IMR-90 (cell line): ENCODE measurements around the gene RUFY4. TPM values are rescaled to one million over a fixed set of nuclear protein-coding genes. Genes with fewer than 3 reads are reported as not detected.
A peak's percentile ranks its signal among the peaks of the same experiment; 100 is the strongest.

Experiments
- ATAC-seq: fragments of 200-7000 bp; cut with Tn5 transposase; 2 replicates; pipeline ENCODE4 v1.9.1; 2020; ENCODE audit warnings: low read depth, mild to moderate bottlenecking, moderate library complexity
- BruUV-seq: library from RNA; stranded (reverse); fragments of 400-500 nt; replicated peaks from 2 replicates; lab custom pipeline; 2021; lab: Mats Ljungman, UMichigan
- CTCF ChIA-PET: fragments of 300-600 bp; formaldehyde crosslinking; extraction: SDS; loops from one replicate; lab custom pipeline; 2021; ENCODE audit warnings: antibody characterized with exemption; lab: Yijun Ruan, JAX
- POLR2A ChIA-PET: fragments of 300-600 bp; sonication (Branson Sonifier 250); formaldehyde crosslinking; loops from one replicate; lab custom pipeline; 2022; ENCODE audit warnings: antibody characterized with exemption; ENCODE audit not compliant: unreplicated experiment; lab: Charles Lee
- DNase-seq: peaks from one replicate; pipeline ENCODE4 v3.0.0; 2013
- H2AFZ ChIP-seq: replicated peaks from 2 replicates; pipeline ENCODE3; 2013; ENCODE audit warnings: low read length, mild to moderate bottlenecking; ENCODE audit not compliant: poor library complexity
- H2AK5ac ChIP-seq: 2 replicates; pipeline ENCODE4 v1.6.1; 2013; ENCODE audit warnings: low read depth, low read length, inconsistent platforms
- H2AK9ac ChIP-seq: replicated peaks from 2 replicates; pipeline ENCODE3; 2013; ENCODE audit warnings: mild to moderate bottlenecking, low read depth, low read length, moderate library complexity; ENCODE audit not compliant: poor library complexity
- H2BK120ac ChIP-seq: 2 replicates; pipeline ENCODE4 v1.6.1; 2013; ENCODE audit warnings: low read depth, low read length, inconsistent platforms
- H2BK15ac ChIP-seq: 3 replicates; pipeline ENCODE4 v1.6.1; 2013; ENCODE audit warnings: low read depth, low read length, inconsistent platforms
- H2BK20ac ChIP-seq: 2 replicates; pipeline ENCODE4 v1.6.1; 2013; ENCODE audit warnings: low read depth, mild to moderate bottlenecking, inconsistent platforms, low read length, moderate library complexity
- H2BK5ac ChIP-seq: 2 replicates; pipeline ENCODE4 v1.6.1; 2013; ENCODE audit warnings: mild to moderate bottlenecking, low read depth, low read length, inconsistent platforms; ENCODE audit not compliant: poor library complexity, severe bottlenecking
- H3K14ac ChIP-seq: replicated peaks from 2 replicates; pipeline ENCODE4 v1.6.1; 2013; ENCODE audit warnings: low read depth, low read length, inconsistent platforms
- H3K18ac ChIP-seq: 2 replicates; pipeline ENCODE4 v1.6.1; 2013; ENCODE audit warnings: low read depth, low read length, control low read depth
- H3K23ac ChIP-seq: 2 replicates; pipeline ENCODE4 v1.6.1; 2013; ENCODE audit warnings: low read depth, low read length, inconsistent platforms
- H3K27ac ChIP-seq: 2 replicates; pipeline ENCODE4 v1.5.1; 2013; ENCODE audit warnings: mild to moderate bottlenecking, control low read depth, low read length; ENCODE audit not compliant: insufficient read depth
- H3K27me3 ChIP-seq: 2 replicates; pipeline ENCODE4 v1.6.1; 2013; ENCODE audit warnings: low read length; ENCODE audit not compliant: control insufficient read depth, insufficient read depth
- H3K36me3 ChIP-seq: 2 replicates; pipeline ENCODE4 v1.6.1; 2013; ENCODE audit warnings: low read length, mixed read lengths; ENCODE audit not compliant: control insufficient read depth, insufficient read depth
- H3K4ac ChIP-seq: 2 replicates; pipeline ENCODE4 v1.6.1; 2013; ENCODE audit warnings: low read depth, low read length, inconsistent platforms
- H3K4me1 ChIP-seq: 2 replicates; pipeline ENCODE4 v1.6.1; 2013; ENCODE audit warnings: low read length, mixed read lengths; ENCODE audit not compliant: control insufficient read depth, insufficient read depth
- H3K4me2 ChIP-seq: 2 replicates; pipeline ENCODE4 v1.6.1; 2013; ENCODE audit warnings: low read depth, mild to moderate bottlenecking, control low read depth, low read length, moderate library complexity
- H3K4me3 ChIP-seq: 2 replicates; pipeline ENCODE4 v1.5.1; 2013; ENCODE audit warnings: low read depth, mild to moderate bottlenecking, control low read depth, low read length, moderate library complexity; ENCODE audit not compliant: insufficient read depth
- H3K56ac ChIP-seq: 2 replicates; pipeline ENCODE4 v1.6.1; 2013; ENCODE audit warnings: low read length, inconsistent platforms; ENCODE audit not compliant: insufficient read depth; ENCODE audit errors: extremely low read depth
- H3K79me1 ChIP-seq, 2 experiments: 2 replicates each; pipeline ENCODE4 v1.6.1; 2013; ENCODE audit warnings: low read length in 2 of 2, inconsistent platforms in 1 of 2, low read depth in 1 of 2
- H3K9ac ChIP-seq: 2 replicates; pipeline ENCODE4 v1.6.1; 2013; ENCODE audit warnings: low read depth, low read length, control low read depth
- H3K9me1 ChIP-seq: 2 replicates; pipeline ENCODE4 v1.6.1; 2013; ENCODE audit warnings: low read length, inconsistent platforms; ENCODE audit not compliant: insufficient read depth
- H3K9me3 ChIP-seq: 2 replicates; pipeline ENCODE4 v1.6.1; 2013; ENCODE audit warnings: low read length; ENCODE audit not compliant: control insufficient read depth, insufficient read depth
- H4K20me1 ChIP-seq: 2 replicates; pipeline ENCODE4 v1.6.1; 2013; ENCODE audit warnings: low read length, inconsistent platforms; ENCODE audit not compliant: insufficient read depth
- H4K5ac ChIP-seq: 2 replicates; pipeline ENCODE4 v1.6.1; 2013; ENCODE audit warnings: mild to moderate bottlenecking, low read depth, low read length, control low read depth
- H4K8ac ChIP-seq, 2 experiments: 2 replicates each; pipeline ENCODE4 v1.6.1; 2013; ENCODE audit warnings: low read depth in 2 of 2, low read length in 2 of 2, control low read depth in 1 of 2, inconsistent platforms in 1 of 2
- H4K91ac ChIP-seq: 2 replicates; pipeline ENCODE4 v1.6.1; 2013; ENCODE audit warnings: low read depth, low read length, inconsistent platforms; ENCODE audit not compliant: insufficient read depth
- BHLHE40 ChIP-seq: fragments of 150-350 bp; IDR thresholded peaks from 2 replicates; pipeline ENCODE4 v1.6.1; 2016; ENCODE audit warnings: mild to moderate bottlenecking, low read depth, low read length
- CHD1 ChIP-seq: IDR thresholded peaks from 2 replicates; pipeline ENCODE4 v1.6.1; 2012; ENCODE audit warnings: low read depth, low read length, improper control_type of control experiment
- CTCF ChIP-seq: conservative IDR thresholded peaks from 2 replicates; pipeline ENCODE4 v1.5.1; 2012; ENCODE audit warnings: mild to moderate bottlenecking, low read depth, low read length, improper control_type of control experiment
- ELK1 ChIP-seq: fragments of 150-350 bp; IDR thresholded peaks from 2 replicates; pipeline ENCODE4 v1.6.1; 2016; ENCODE audit warnings: low read depth, mild to moderate bottlenecking, low read length, moderate library complexity, borderline replicate concordance
- MXI1 ChIP-seq: IDR thresholded peaks from 2 replicates; pipeline ENCODE4 v1.6.1; 2012; ENCODE audit warnings: low read depth, mild to moderate bottlenecking, low read length, moderate library complexity, borderline replicate concordance
- NFE2L2 ChIP-seq: fragments of 150-350 bp; IDR thresholded peaks from 2 replicates; pipeline ENCODE4 v1.6.1; 2016; ENCODE audit warnings: low read depth, mild to moderate bottlenecking, low read length
- POLR2A ChIP-seq: IDR thresholded peaks from 2 replicates; pipeline ENCODE4 v1.6.1; 2012; ENCODE audit warnings: mild to moderate bottlenecking, low read depth, low read length
- RAD21 ChIP-seq: IDR thresholded peaks from 2 replicates; pipeline ENCODE4 v1.6.1; 2012; ENCODE audit warnings: low read length, improper control_type of control experiment
- RCOR1 ChIP-seq: IDR thresholded peaks from 2 replicates; pipeline ENCODE4 v1.6.1; 2012; ENCODE audit warnings: mild to moderate bottlenecking, low read length, improper control_type of control experiment; ENCODE audit not compliant: insufficient replicate concordance
- SMC3 ChIP-seq: fragments of 150-350 bp; IDR thresholded peaks from 2 replicates; pipeline ENCODE4 v1.6.1; 2016; ENCODE audit warnings: low read depth, mild to moderate bottlenecking, antibody characterized with exemption, low read length, moderate library complexity
- WGBS, 2 experiments: methylation state at CpG; one replicate each; pipeline versions ENCODE4 v1.1.5 to v1.1.7; 2013; ENCODE audit warnings: missing lambda C conversion rate in 2 of 2; ENCODE audit not compliant: insufficient read length in 1 of 2; ENCODE audit errors: extremely low coverage in 2 of 2; 5-methylcytosine and 5-hydroxymethylcytosine counted together
- dilution Hi-C: fragments of 300-500 bp; cut with HindIII; formaldehyde crosslinking; loops from one replicate; pipeline ENCODE4 v1.14.3; 2018; ENCODE audit warnings: low sequenced_read_pairs; ENCODE audit not compliant: unreplicated experiment
- in situ Hi-C: fragments of 300-500 bp; cut with MboI; formaldehyde crosslinking; loops from 3 replicates; pipeline ENCODE4 v1.14.3; 2019; ENCODE audit warnings: low sequenced_read_pairs, inconsistent platforms, mixed read lengths
- intact Hi-C: fragments of 100-400 bp; cut with micrococcal nuclease; formaldehyde crosslinking; loops from 2 replicates; pipeline ENCODE4 v1.10.0; 2022
- polyA plus RNA-seq, 3 experiments: library from polyadenylated mRNA; depleted of rRNA; stranded (reverse); fragments of >200 nt; gene quantifications; 2 replicates each; pipeline ENCODE4 v1.2.3, GENCODE V29; 2012; ENCODE audit warnings: low replicate concordance in 1 of 3
- total RNA-seq: library from RNA; depleted of rRNA; stranded (reverse); fragments of >200 nt; gene quantifications from 2 replicates; pipeline ENCODE4 v1.2.3, GENCODE V29; 2012

Gene RUFY4
- total and polyA plus RNA-seq, 2 of the 4 experiments (the other 2 are of a cell fraction) = not detected

- Histone ChIP-seq H2BK20ac (no peak overlapping the region), H3K18ac (no peak overlapping the region), H2BK5ac (no peak overlapping the region), H3K9ac (no peak overlapping the region), H3K14ac (no peak overlapping the region), H3K4me1 (no peaks in the 10 kb centered on the region), H3K27me3 (peaks cover 56% of the 10 kb centered on the region), H3K56ac (no peak overlapping the region), H2BK120ac (no peak overlapping the region), H4K20me1 (0 out of 2 replicates have a peak, but pooled peaks cover 3% of the 10 kb centered on the region), H3K36me3 (no peaks in the 10 kb centered on the region), H4K5ac (no peak overlapping the region), H3K9me3 (peaks cover 10% of the 10 kb centered on the region; the same call in 1 of the 2 replicates), H3K27ac (no peak overlapping the region), H3K9me1 (0 out of 2 replicates have a peak, but pooled peaks cover 8% of the 10 kb centered on the region), H3K79me1 (no peaks in the 10 kb centered on the region), H2BK15ac (no peak overlapping the region), H3K4ac (no peak overlapping the region), H3K4me3 (no peak overlapping the region), H3K23ac (no peak overlapping the region), H4K8ac (no peak overlapping the region), H2AK5ac (no peak overlapping the region), H4K91ac (no peak overlapping the region), H3K4me2 (no peak overlapping the region), H2AK9ac (no peak overlapping the region), H2AFZ (no peak overlapping the region)
- ChIA-PET CTCF (no interaction called here), POLR2A (no interaction called here)
- BruUV-seq = no TSS peak
- DNase-seq = peak; percentile 29
- dilution Hi-C loops = no loop called here
- in situ Hi-C loops = loop anchor here (10.0 kb wide), 1 partner anchor 244 kb away; no protein-coding TSS in a partner anchor
- intact Hi-C loops = no loop called here
- WGBS, 2 experiments = no CpG with 5 or more reads among the region's 2 CpGs
- no peak for ATAC-seq
- TF ChIP-seq RCOR1 = no peak
- no peak for TF ChIP-seq ELK1
- TF ChIP-seq POLR2A = no peak
- TF ChIP-seq SMC3 = no peak
- TF ChIP-seq NFE2L2 = no peak
- TF ChIP-seq MXI1 = no peak
- TF ChIP-seq RAD21 = no peak
- no peak for TF ChIP-seq CHD1
- no peak for TF ChIP-seq CTCF
- no peak for TF ChIP-seq BHLHE40
Observed at GRCh38 chr2:218039171-218039570, 29.9 kb upstream of the RUFY4 start.
